ENCODE measurements around the gene NTPCR. TPM values are rescaled to one million over a fixed set of nuclear protein-coding genes. Genes with fewer than 3 reads are reported as not detected.

Gene NTPCR
- polyA plus RNA-seq, 3 donors, result 30.7 to 40.5 (median 39.3) TPM

GRCh38 chr1:233022246-233022645 lies 71.8 kb downstream of the NTPCR start:
- H3K27ac ChIP-seq (ENCODE audit: low read depth, low read length), result no peak overlapping the region
- WGBS, 3 donors, result 86 to 98% (median 96%) methylated on average over 2 of the region's 2 CpGs

GRCh38 chr1:233024199-233024598 lies 73.8 kb downstream of the NTPCR start:
- H3K27ac ChIP-seq (ENCODE audit: low read depth, low read length), result no peak overlapping the region
- WGBS, 3 donors, result 74 to 94% (median 85%) methylated on average over 9 of the region's 9 CpGs

DNA sequence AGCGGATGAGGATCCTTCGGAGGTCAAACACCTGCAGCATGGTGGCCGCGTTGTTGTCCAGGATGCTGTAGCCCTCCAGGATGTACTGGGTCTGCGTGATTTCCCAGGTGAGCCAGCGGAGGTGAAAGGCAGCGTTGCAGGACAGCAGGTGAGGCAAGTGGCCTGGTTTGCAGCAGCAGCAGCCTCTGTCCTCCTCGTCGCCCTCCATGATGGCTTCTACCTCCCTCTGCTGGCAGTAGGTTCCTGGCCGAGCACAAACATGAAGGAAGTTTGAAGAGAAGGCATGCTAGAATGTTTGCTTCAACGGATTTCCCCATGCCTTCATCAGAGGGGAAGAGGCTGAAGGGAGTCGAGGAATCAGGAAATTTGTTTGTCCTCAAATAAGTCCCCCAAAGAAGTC lies 74.7 kb downstream of the NTPCR start:
- no peak overlapping the region for H3K27ac ChIP-seq (ENCODE audit: low read depth, low read length)
- WGBS, 3 donors, result 46 to 68% (median 68%) methylated on average over 12 of the region's 12 CpGs

DNA sequence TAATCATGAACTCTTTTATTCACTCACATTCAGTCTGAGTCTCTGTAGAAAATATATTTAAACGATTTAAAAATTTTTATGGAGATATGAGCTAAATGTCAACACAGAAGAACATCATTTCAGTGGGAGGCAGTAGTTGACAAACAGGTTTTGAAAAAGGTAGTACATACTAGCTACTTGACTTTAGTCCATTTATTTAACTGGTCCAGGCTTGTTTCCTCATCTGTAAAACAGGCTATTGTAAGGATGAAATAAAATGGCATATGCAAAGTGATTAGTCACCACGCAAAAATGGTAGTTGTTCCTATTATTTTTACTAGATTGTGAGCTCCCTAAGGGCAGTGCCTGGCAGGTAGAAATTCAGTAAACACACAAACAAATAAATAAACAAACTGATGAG lies 75.2 kb downstream of the NTPCR start:
- WGBS, 3 donors, result 53 to 86% (median 84%) methylated on average over 2 of the region's 2 CpGs

GRCh38 chr1:233027046-233027445 lies 76.6 kb downstream of the NTPCR start:
- 70 to 91% (median 82%) methylated on average over 5 of the region's 5 CpGs for WGBS, 3 donors
- H3K27ac ChIP-seq (ENCODE audit: low read depth, low read length), result no peak overlapping the region

More for the DNA sequence above, 75.2 kb downstream of the NTPCR start:
- no peak overlapping the region for H3K27ac ChIP-seq (ENCODE audit: low read depth, low read length)

DNA sequence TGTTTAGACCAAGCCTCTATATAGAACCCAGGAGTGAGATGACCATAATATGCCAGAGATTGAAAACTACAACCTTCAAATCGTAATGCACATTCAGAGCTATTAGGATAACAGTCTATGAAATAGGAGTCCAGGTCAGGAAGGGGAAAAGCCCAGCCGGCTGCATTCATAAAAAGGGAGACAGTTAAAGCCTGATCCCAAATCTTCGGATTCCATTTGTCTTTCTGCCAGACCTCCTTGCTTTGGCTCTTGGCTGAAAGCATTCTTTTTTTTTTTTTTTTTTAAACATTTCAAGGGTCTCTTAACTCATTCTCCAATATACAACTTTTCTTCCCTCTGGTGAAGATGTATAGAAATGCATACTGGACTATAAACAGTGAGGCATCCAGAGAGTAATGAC lies 81.1 kb downstream of the NTPCR start:
- no peak overlapping the region for H3K27ac ChIP-seq (ENCODE audit: low read depth, low read length)
- WGBS, 3 donors, result 65 to 75% (median 72%) methylated on average over 3 of the region's 3 CpGs

GRCh38 chr1:233032916-233033315 lies 82.5 kb downstream of the NTPCR start:
- H3K27ac ChIP-seq (ENCODE audit: low read depth, low read length), result no peak overlapping the region
- WGBS, 3 donors, result 54 to 75% (median 65%) methylated on average over 4 of the region's 4 CpGs

- H3K27ac ChIP-seq (ENCODE audit: low read depth, low read length), result no peak overlapping the region
- 55 to 87% (median 69%) methylated on average over 3 of the region's 3 CpGs for WGBS, 3 donors
Observed at GRCh38 chr1:233033361-233033760, 83.0 kb downstream of the NTPCR start.

Other genes with a start within 250 kb of the NTPCR start
- 1 to 10 TPM in 2 of 3 donors, under 1 TPM in 1; 0.91 to 1.6 (median 1.2) TPM for gene MAP10, start 145.2 kb upstream of the NTPCR start, polyA plus RNA-seq

All from adipose tissue (tissue), 3 donors.